Prostate gland (tissue), 2 donors: ENCODE measurements around the gene GPR161.

ENCODE experiments used
- POLR2A ChIP-seq: fragments of 450-650 bp; IDR thresholded peaks from one replicate; pipeline ENCODE4 v1.6.1; 2016; ENCODE audit warnings: antibody characterized with exemption, mild to moderate bottlenecking
- TF ChIP-seq, protein P1 (sequence below), 4 experiments: fragments of 200-600 bp in 2 of 4; fragments of 450-650 bp in 2 of 4; sonication (generic) in 2 of 4; IDR thresholded peaks; 1 replicate in 3 of 4; 2 replicates in 1 of 4; pipeline ENCODE4 v1.5.1; 2016 to 2019; ENCODE audit warnings: antibody characterized with exemption in 4 of 4, mild to moderate bottlenecking in 2 of 4, moderate library complexity in 2 of 4

DNA sequence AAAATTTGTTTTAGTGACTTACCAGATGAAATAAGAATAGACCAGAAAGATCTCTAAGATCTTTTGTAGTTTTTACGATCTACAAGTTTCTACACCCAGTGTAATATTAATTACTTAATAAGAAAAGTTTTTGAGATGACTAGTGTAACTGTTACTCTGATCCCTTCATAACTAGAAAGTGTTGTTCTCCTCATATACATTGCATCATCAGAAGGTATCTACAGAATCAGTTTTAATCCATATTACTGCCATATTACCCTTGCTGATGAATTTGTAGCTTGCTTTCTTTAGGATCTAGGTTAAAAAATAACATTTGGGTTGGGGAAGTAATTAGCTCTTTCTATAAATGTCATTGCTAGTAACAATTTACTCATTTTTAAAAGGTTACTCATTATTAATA is 72.5 kb downstream of the GPR161 start:
- TF ChIP-seq, protein P1, sequence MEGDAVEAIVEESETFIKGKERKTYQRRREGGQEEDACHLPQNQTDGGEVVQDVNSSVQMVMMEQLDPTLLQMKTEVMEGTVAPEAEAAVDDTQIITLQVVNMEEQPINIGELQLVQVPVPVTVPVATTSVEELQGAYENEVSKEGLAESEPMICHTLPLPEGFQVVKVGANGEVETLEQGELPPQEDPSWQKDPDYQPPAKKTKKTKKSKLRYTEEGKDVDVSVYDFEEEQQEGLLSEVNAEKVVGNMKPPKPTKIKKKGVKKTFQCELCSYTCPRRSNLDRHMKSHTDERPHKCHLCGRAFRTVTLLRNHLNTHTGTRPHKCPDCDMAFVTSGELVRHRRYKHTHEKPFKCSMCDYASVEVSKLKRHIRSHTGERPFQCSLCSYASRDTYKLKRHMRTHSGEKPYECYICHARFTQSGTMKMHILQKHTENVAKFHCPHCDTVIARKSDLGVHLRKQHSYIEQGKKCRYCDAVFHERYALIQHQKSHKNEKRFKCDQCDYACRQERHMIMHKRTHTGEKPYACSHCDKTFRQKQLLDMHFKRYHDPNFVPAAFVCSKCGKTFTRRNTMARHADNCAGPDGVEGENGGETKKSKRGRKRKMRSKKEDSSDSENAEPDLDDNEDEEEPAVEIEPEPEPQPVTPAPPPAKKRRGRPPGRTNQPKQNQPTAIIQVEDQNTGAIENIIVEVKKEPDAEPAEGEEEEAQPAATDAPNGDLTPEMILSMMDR (IDR thresholded peaks at IDR 0.05): no peak
- TF ChIP-seq POLR2A: no peak
